Regular cardiac myocyte (primary cell): ENCODE measurements around the gene ST6GALNAC4. TPM values are rescaled to one million over a fixed set of nuclear protein-coding genes. Genes with fewer than 3 reads are reported as not detected.

Experiments used
- total RNA-seq: library from RNA; depleted of rRNA; stranded (reverse); fragments of >200 nt; gene quantifications from 2 replicates; pipeline ENCODE4 v1.2.3, GENCODE V29; 2014

Gene ST6GALNAC4
- 33.3 and 51.4 TPM in 2 replicates for total RNA-seq

DNA sequence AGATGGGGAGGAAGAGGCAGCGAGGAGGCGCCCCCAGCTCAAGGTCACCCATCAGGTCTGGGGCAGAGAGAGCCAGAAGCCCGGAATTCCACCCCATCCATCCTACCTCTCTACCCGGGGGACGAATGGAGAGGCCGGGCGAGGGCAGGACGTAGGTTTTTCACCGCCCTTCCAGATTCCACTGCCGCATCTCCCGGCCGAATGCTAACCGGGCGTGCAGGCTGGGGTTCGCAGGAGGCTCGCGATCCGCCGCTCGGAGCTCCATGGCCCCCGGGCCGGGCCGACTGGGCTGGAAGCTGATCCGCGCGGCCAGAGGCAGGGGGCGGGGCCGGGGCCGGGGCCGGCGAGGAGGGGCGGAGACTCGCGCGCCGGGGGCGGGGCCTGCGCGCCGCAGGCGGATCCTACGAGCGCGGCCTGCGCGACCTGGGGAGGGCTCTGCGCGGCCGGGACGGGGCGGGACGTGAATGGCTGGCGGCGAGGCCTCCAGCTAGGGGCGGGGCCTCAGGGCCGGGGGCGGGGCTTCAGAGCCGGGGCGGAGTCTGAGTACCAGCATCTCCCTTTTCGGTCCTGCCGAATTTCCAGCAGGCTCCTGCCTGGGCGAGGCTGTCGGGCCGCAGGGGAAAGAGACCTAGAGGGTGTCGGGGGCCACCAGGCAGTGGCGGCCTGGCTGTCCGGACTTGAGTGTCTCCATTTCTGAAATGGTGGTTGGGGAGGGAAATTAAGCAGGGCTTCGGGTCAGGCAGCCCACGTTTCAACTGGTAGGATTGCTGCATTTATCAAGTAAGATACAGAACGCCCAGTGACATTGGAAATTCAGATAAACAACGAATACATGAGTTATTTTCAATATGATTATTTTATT, at the start of gene ST6GALNAC4:
TSS of gene ST6GALNAC4 (minus strand) at position 322 of the 862 bp plus-strand sequence. CDS start 622 bp downstream, outside the sequence.

DNA sequence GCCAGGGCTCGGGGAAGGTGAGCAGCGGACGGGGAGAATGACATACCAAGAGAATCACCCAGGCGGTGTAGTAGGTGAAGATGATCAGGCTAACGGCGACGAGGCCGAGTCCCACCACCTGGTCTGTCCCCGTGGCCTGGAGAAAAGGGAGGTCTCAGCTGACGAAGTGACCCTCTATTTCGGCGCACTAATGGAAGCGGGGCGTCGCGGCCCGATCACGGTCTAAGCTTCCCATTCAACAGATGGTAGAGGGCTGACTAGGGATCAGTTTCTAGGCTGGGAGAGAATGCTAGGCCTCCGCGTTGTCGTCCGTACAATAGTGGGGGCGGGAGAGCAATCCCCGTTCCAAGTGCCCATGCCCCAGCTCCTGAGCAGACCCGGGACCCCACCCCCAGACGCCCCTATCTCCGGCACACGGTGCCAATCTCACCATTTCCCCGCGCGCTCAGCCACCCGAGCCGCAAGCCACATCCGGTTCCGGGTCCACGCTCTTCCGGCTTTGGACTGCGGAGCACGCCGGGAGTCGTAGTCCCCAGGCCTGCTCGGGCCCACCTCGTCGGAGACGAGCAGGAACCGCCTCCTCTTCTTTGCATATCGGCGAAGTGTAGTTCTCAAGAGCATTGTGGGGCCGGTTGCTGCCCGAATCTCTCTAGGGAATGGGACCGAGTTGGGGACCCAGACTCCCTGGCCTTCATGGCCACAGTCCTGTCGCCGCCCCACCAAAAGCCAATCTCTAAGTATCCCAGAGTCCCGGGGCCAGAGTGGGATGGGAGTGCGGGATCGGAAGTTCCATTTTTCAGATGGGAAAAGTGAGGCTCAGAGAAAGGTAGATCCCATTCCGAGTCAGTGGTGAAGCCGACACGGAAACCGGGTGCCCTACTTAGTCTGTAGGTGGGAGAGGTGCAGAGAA, 20.8 kb upstream of the ST6GALNAC4 start, which contains the start of gene DPM2:
TSS of gene DPM2 (minus strand) at position 467 of the 910 bp plus-strand sequence. CDS start at position 433, 34 bp downstream.

GRCh38 chr9:127930231-127931091, 13.6 kb upstream of the ST6GALNAC4 start, which contains the start of gene PIP5KL1:
TSS of gene PIP5KL1 (minus strand) at chr9:127930777. CDS start at chr9:127930752, 25 bp downstream.

DNA sequence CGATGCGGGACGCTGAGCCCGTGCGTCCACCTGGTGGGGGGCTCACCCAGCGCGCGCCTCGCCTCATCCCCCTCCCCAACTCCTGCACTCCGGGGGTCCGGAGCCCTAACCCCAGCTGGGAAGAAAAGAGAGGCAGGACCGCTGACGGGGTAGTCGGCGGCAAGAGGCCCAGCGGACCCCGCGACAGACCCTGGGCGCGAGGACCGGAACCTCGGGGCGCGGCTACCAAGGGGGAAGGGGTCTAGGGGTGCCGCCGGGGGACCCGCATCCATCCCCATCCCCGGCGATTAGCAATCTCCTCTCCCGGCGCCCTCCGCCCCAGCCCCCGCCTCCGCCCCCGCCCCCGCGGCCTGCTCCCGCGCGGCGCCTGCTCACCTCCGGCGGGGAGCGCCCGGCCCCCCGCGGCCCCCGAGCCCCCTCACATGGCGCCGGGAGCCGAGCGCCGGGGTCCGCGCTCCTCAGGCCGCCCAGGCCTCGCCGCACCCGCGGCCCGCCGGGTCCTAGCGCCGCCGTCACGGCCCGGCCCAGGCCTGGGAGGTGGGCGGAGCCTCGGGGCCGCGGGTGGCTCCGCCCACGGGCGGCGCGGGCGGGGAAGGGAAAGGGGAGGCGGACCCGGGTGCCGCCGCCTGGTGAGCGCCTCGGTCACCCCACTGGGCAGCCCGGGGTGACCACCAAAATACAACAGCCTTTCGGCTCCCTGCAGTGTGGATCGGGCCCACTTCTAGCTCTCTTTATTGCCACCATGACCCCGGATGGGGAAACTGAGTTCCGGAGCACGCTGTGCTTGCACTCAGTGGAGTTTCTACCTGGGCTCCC, 17.5 kb downstream of the ST6GALNAC4 start, which contains the start of gene ST6GALNAC6:
TSS of gene ST6GALNAC6 (minus strand) at position 476 of the 816 bp plus-strand sequence. CDS start 1,622 bp downstream, outside the sequence.

GRCh38 chr9:127877566-127877998, 39.3 kb downstream of the ST6GALNAC4 start, which contains the start of gene AK1:
TSS of gene AK1 (minus strand) at chr9:127877675. CDS start at chr9:127874617, 3,058 bp downstream.

Other genes with a start within 250 kb of the ST6GALNAC4 start
- 0.28 TPM in 1 of 2 replicates, not detected in the other for gene CFAP157, start 210.1 kb downstream of the ST6GALNAC4 start, total RNA-seq
- 17.8 and 32.0 TPM in 2 replicates for gene PTRH1, start 201.4 kb downstream of the ST6GALNAC4 start, total RNA-seq
- gene TTC16, start 201.0 kb downstream of the ST6GALNAC4 start, total RNA-seq = under 0.01 TPM in 1 of 2 replicates, not detected in the other
- gene TOR2A, start 181.7 kb downstream of the ST6GALNAC4 start, total RNA-seq = 2.3 and 3.8 TPM in 2 replicates
- 0.19 and 0.85 TPM in 2 replicates for gene SH2D3C, start 138.4 kb downstream of the ST6GALNAC4 start, total RNA-seq
- 36.4 and 37.4 TPM in 2 replicates for gene CDK9, start 131.0 kb downstream of the ST6GALNAC4 start, total RNA-seq
- 41.4 and 50.2 TPM in 2 replicates for gene FPGS, start 114.2 kb downstream of the ST6GALNAC4 start, total RNA-seq
- 24.2 and 34.3 TPM in 2 replicates for gene ENG, start 62.4 kb downstream of the ST6GALNAC4 start, total RNA-seq
- 21.7 and 40.3 TPM in 2 replicates for gene AK1, start 39.4 kb downstream of the ST6GALNAC4 start, total RNA-seq
- gene ST6GALNAC6, start 17.4 kb downstream of the ST6GALNAC4 start, total RNA-seq = 33.7 and 51.0 TPM in 2 replicates
- 0.77 and 2.0 TPM in 2 replicates for gene PIP5KL1, start 13.7 kb upstream of the ST6GALNAC4 start, total RNA-seq
- gene DPM2, start 20.8 kb upstream of the ST6GALNAC4 start, total RNA-seq = 7.9 and 10.0 TPM in 2 replicates
- gene EEIG1, start 63.9 kb upstream of the ST6GALNAC4 start, total RNA-seq = 2.5 and 7.3 TPM in 2 replicates
- gene NAIF1, start 150.3 kb upstream of the ST6GALNAC4 start, total RNA-seq = 11.8 and 14.0 TPM in 2 replicates
- gene SLC25A25, start 151.2 kb upstream of the ST6GALNAC4 start, total RNA-seq = 12.1 and 19.4 TPM in 2 replicates
- 52.4 and 86.8 TPM in 2 replicates for gene PTGES2, start 210.7 kb upstream of the ST6GALNAC4 start, total RNA-seq
- gene LCN2, start 232.4 kb upstream of the ST6GALNAC4 start, total RNA-seq = not detected in 2 replicates
- gene BBLN, start 243.2 kb upstream of the ST6GALNAC4 start, total RNA-seq = 15.1 and 32.1 TPM in 2 replicates